Cardiac muscle cell (in vitro differentiated cells and primary cell): ENCODE measurements around the gene LCP1. TPM values are rescaled to one million over a fixed set of nuclear protein-coding genes. Genes with fewer than 3 reads are reported as not detected.

Experiments
- DNase-seq, 2 donors: peaks; one replicate each; pipeline versions ENCODE4 v3.0.0 to v3.0.0-alpha.2; 2010 to 2017; ENCODE audit warnings: low read depth in 1 of 2, low spot score in 1 of 2
- H3K27ac ChIP-seq: fragments of 200-600 bp; sonication (generic); 2 replicates; pipeline ENCODE4 v1.5.1; 2016
- H3K27me3 ChIP-seq: fragments of 200-600 bp; sonication (generic); 2 replicates; pipeline ENCODE4 v1.6.0; 2016; ENCODE audit warnings: control low read depth
- H3K36me3 ChIP-seq: fragments of 200-600 bp; sonication (generic); 2 replicates; pipeline ENCODE4 v1.5.1; 2016; ENCODE audit warnings: control low read depth
- H3K4me1 ChIP-seq: fragments of 200-600 bp; sonication (generic); 2 replicates; pipeline ENCODE4 v1.8.1; 2017; ENCODE audit warnings: low read depth, mild to moderate bottlenecking, mixed run types
- H3K4me3 ChIP-seq: fragments of 200-600 bp; sonication (generic); 2 replicates; pipeline ENCODE4 v1.5.1; 2016; ENCODE audit warnings: mild to moderate bottlenecking
- H3K9me3 ChIP-seq: fragments of 200-600 bp; sonication (generic); 2 replicates; pipeline ENCODE4 v1.5.1; 2017; ENCODE audit warnings: low read depth, mild to moderate bottlenecking, control low read depth
- polyA plus RNA-seq: library from polyadenylated mRNA; unstranded; fragments of >200 nt; fragmentation: Nextera tagmentation; extraction: Ambion mirVana; gene quantifications from 2 replicates; pipeline ENCODE4 v1.2.1, GENCODE V29; 2016
- total RNA-seq: library from RNA; depleted of rRNA; stranded (reverse); fragments of >200 nt; gene quantifications from 2 replicates; pipeline ENCODE4 v1.2.3, GENCODE V29; 2016
- TF ChIP-seq, protein P1 (sequence below): IDR thresholded peaks from 2 replicates; pipeline ENCODE4 v1.5.1; 2012; ENCODE audit warnings: low read depth, mild to moderate bottlenecking, low read length

LCP1 gene
- total and polyA plus RNA-seq, 2 experiments from 2014 or later: 2.0 to 4.8 TPM

DNA sequence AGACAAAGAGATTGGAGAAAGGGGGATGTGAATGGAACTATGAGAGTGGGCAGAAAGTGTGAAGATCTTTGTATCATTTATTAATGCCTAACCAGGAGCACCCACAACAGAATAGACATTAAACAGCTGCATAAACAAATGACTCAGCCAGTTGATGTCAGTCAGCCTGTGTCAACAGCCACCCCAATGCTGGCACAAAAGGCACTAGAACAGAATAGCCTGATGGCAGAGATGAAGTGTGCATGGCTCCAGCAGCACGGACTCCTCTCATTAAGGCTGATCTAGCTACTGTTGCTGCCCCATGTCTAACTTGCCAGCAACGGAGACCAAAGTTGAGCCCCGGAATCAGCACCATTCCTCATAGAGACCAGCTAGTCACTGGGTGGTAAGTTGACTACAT lies 85.0 kb downstream of the LCP1 start:
- no peak overlapping the region for H3K4me3 ChIP-seq
- H3K36me3 ChIP-seq: no peaks in the 10 kb centered on the region
- H3K9me3 ChIP-seq: no peaks in the 10 kb centered on the region
- H3K27ac ChIP-seq: no peak overlapping the region
- peaks cover 7% of the 10 kb centered on the region for H3K4me1 ChIP-seq
- DNase-seq: no peak
- no peaks in the 10 kb centered on the region for H3K27me3 ChIP-seq
- TF ChIP-seq, protein P1, sequence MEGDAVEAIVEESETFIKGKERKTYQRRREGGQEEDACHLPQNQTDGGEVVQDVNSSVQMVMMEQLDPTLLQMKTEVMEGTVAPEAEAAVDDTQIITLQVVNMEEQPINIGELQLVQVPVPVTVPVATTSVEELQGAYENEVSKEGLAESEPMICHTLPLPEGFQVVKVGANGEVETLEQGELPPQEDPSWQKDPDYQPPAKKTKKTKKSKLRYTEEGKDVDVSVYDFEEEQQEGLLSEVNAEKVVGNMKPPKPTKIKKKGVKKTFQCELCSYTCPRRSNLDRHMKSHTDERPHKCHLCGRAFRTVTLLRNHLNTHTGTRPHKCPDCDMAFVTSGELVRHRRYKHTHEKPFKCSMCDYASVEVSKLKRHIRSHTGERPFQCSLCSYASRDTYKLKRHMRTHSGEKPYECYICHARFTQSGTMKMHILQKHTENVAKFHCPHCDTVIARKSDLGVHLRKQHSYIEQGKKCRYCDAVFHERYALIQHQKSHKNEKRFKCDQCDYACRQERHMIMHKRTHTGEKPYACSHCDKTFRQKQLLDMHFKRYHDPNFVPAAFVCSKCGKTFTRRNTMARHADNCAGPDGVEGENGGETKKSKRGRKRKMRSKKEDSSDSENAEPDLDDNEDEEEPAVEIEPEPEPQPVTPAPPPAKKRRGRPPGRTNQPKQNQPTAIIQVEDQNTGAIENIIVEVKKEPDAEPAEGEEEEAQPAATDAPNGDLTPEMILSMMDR: no peak

GRCh38 chr13:46094478-46094877 lies 87.5 kb downstream of the LCP1 start:
- Histone ChIP-seq H3K4me3 (no peak overlapping the region), H3K4me1 (no peaks in the 10 kb centered on the region), H3K27ac (no peak overlapping the region), H3K36me3 (no peaks in the 10 kb centered on the region), H3K27me3 (no peaks in the 10 kb centered on the region), H3K9me3 (no peaks in the 10 kb centered on the region)
- TF ChIP-seq, protein P1: no peak
- no peak for DNase-seq

- no peaks in the 10 kb centered on the region for H3K9me3 ChIP-seq
- DNase-seq: no peak
- H3K27me3 ChIP-seq: no peaks in the 10 kb centered on the region
- H3K27ac ChIP-seq: no peak overlapping the region
- no peaks in the 10 kb centered on the region for H3K4me1 ChIP-seq
- TF ChIP-seq, protein P1: no peak
- H3K36me3 ChIP-seq: no peaks in the 10 kb centered on the region
- H3K4me3 ChIP-seq: no peak overlapping the region
Observed at GRCh38 chr13:46088821-46089562, 93.0 kb downstream of the LCP1 start.

GRCh38 chr13:46087481-46087880 lies 94.5 kb downstream of the LCP1 start:
- H3K4me3 ChIP-seq: no peak overlapping the region
- no peaks in the 10 kb centered on the region for H3K36me3 ChIP-seq
- no peak overlapping the region for H3K27ac ChIP-seq
- no peaks in the 10 kb centered on the region for H3K9me3 ChIP-seq
- H3K27me3 ChIP-seq: no peaks in the 10 kb centered on the region
- H3K4me1 ChIP-seq: no peaks in the 10 kb centered on the region
- TF ChIP-seq, protein P1: no peak
- no peak for DNase-seq

GRCh38 chr13:46086985-46087384 lies 95.0 kb downstream of the LCP1 start:
- Histone ChIP-seq H3K4me3 (no peak overlapping the region), H3K27ac (no peak overlapping the region), H3K9me3 (no peaks in the 10 kb centered on the region), H3K36me3 (no peaks in the 10 kb centered on the region), H3K27me3 (no peaks in the 10 kb centered on the region), H3K4me1 (no peaks in the 10 kb centered on the region)
- DNase-seq: no peak
- TF ChIP-seq, protein P1: no peak
